ENCODE measurements around the gene ROR2.

Gene ROR2

DNA sequence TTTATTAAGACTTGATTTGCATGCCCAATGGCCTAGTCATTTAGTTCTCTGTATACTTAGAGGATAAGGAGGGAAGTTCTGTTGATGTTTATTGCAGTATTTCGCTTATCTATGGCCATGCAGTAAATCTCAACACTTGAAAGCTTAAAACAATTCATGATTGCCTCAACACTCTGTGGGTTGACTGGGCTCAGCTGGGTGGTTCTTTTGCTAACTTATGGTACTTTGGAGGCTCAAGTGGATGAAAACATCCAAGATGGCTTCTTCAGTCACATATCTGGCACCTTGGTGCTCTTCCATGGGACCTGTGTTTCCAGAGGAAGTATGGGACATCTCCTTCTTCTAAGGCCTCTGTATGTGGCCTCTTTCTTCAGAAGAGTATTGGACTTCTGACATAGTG lies 10.3 kb upstream of the ROR2 start:
- no peak overlapping the region for H3K27ac Mint-ChIP-seq
- H3K9me3 Mint-ChIP-seq: peaks cover 11% of the 10 kb centered on the region
- no peak overlapping the region for H3K4me3 Mint-ChIP-seq
- no peaks in the 10 kb centered on the region for H3K36me3 Mint-ChIP-seq (ENCODE audit: low read depth)
- no peak for DNase-seq
- H3K27me3 Mint-ChIP-seq: peaks cover 13% of the 10 kb centered on the region
- H3K4me1 Mint-ChIP-seq (ENCODE audit: low read depth): no peaks in the 10 kb centered on the region

DNA sequence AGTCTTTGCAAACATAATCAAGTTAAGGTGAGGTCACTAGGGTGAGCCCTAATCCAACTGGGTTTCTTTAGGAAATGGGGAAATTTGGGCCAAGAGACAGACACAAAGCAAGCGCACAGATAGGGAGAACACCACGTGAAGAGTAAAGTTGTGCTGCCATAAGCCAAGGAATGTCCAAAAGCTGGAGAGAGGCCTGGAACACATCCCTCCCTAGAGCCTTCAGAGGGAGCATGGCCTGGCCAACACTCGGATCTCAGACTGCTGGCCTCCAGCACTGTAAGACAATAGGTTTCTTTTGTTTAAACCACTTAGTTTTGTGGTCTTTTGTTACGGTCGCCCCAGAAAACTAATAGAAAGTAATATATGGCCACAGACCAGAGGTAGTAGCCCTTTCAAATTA lies 8.1 kb upstream of the ROR2 start:
- H3K27ac Mint-ChIP-seq: no peak overlapping the region
- H3K27me3 Mint-ChIP-seq: peaks cover 31% of the 10 kb centered on the region
- H3K4me1 Mint-ChIP-seq (ENCODE audit: low read depth): no peaks in the 10 kb centered on the region
- no peak for DNase-seq
- no peaks in the 10 kb centered on the region for H3K36me3 Mint-ChIP-seq (ENCODE audit: low read depth)
- peaks cover 11% of the 10 kb centered on the region for H3K9me3 Mint-ChIP-seq
- no peak overlapping the region for H3K4me3 Mint-ChIP-seq

DNA sequence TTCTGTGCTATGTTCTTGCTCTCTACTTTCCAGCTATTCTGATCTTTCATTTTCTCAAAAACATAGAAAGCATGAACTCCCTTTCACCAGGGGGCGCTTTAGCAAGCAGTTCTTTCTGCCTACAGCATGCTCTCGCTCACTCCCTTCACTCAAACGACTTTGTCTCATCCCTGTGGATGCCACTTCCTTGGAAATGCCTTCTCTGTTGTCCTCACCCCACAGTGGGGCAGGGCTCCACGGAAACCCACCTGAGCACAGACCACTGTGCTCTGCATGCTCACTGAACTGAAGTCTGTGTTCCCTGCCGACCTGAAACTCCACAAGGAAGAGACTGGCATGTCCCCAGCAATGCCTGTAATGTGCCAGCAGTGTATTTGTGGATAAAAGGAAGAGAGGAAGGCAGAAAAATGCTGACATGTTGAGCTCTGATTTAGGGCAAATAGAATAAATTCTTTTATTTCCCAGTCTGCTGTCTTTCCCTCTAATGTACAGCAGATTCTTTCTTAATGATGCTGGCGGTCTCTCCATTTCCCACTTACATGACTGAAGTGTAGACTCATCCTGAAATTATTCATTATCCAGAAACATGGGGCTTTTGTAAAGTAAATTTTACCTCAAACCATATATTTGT lies 4.9 kb upstream of the ROR2 start:
- H3K4me1 Mint-ChIP-seq (ENCODE audit: low read depth): peaks cover 7% of the 10 kb centered on the region
- no peak overlapping the region for H3K27ac Mint-ChIP-seq
- no peak overlapping the region for H3K4me3 Mint-ChIP-seq
- H3K9me3 Mint-ChIP-seq: no peaks in the 10 kb centered on the region
- peaks cover 61% of the 10 kb centered on the region for H3K27me3 Mint-ChIP-seq
- no peak for DNase-seq
- no peaks in the 10 kb centered on the region for H3K36me3 Mint-ChIP-seq (ENCODE audit: low read depth)

DNA sequence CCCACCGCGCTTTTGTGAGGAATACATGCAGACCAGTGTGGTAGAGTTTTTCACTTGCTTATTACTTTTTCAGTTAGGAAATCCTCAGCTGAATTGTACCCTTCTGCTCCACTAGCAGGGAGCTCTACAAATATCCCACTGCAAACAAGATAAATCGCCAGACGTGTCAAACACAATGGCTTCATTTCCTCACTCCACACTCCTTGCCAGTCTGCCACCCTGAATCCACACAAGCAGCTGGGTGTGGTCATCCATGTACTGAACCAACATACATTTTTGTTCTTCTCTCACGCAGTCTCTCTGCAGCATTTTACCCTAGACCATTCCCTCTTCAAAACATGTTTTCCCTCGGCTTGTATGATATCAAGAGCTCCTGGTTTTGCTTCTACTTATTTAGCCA lies 3.7 kb upstream of the ROR2 start:
- H3K9me3 Mint-ChIP-seq: no peaks in the 10 kb centered on the region
- no peaks in the 10 kb centered on the region for H3K36me3 Mint-ChIP-seq (ENCODE audit: low read depth)
- no peak overlapping the region for H3K27ac Mint-ChIP-seq
- H3K4me3 Mint-ChIP-seq: no peak overlapping the region
- peaks cover 7% of the 10 kb centered on the region for H3K4me1 Mint-ChIP-seq (ENCODE audit: low read depth)
- H3K27me3 Mint-ChIP-seq: peaks cover 61% of the 10 kb centered on the region
- no peak for DNase-seq

DNA sequence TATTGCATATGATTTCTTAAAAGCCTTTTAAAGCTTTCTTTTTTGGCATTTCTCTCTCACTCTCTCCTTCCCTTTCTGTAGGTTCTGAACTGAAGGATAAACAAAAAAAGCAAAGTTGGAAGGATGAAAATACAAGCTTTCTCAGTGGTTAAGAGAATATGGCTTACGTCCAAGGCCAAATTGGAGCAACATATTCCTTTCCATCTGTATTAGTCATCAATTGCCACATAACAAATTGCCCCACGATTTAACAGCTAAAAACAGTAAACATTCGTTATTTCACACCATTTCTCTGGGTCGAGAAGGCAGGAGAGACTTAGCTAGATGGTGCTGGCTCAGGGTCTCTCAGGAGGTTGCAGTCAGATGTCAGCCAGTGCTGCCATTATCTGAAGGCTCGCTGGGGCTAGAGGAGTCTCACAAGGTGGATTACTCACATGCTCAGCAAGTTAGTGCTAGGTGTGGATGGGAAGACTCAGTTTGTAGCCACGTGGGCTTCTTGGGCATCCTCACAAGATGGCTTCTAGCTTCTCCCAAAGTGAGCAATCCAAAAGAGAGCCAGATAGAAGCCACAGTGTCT lies 2.0 kb upstream of the ROR2 start:
- H3K9me3 Mint-ChIP-seq: no peaks in the 10 kb centered on the region
- H3K4me1 Mint-ChIP-seq (ENCODE audit: low read depth): peaks cover 7% of the 10 kb centered on the region
- no peaks in the 10 kb centered on the region for H3K36me3 Mint-ChIP-seq (ENCODE audit: low read depth)
- H3K4me3 Mint-ChIP-seq: no peak overlapping the region
- DNase-seq: no peak
- peaks cover 73% of the 10 kb centered on the region for H3K27me3 Mint-ChIP-seq
- H3K27ac Mint-ChIP-seq: no peak overlapping the region

DNA sequence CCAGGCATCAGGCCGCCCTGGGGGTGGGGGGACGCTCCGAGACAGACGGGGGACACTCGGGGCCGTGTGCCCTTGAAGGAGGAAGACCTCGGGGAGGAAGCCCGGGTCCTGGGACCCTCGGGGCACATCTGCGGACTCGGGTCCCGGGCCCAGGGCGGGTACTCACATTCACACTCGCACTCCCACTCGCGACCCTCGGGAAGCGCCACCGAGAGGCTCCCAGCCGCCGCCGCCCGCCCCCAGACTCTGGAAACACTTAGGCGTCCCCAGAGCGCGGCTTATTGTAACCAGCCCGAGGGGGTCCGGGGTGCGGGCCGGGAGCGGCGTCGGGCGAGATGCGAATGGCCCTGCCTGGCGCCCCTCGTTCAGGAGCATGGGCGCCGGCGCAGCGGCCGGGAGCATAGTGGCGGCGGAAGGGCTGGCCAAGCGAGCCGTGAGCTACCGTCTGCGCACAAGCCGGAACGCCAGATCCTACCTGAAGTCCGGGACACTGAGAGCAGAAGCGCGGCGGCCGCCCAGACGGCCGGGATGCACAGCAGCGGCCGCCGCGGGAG lies 559 bp downstream of the ROR2 start:
- Mint-ChIP-seq H3K9me3 (no peaks in the 10 kb centered on the region), H3K36me3 (ENCODE audit: low read depth) (no peaks in the 10 kb centered on the region), H3K4me1 (ENCODE audit: low read depth) (peaks cover 7% of the 10 kb centered on the region), H3K27me3 (peaks cover 72% of the 10 kb centered on the region), H3K27ac (no peak overlapping the region), H3K4me3 (no peak overlapping the region)
- peak; percentile 33 for DNase-seq

DNA sequence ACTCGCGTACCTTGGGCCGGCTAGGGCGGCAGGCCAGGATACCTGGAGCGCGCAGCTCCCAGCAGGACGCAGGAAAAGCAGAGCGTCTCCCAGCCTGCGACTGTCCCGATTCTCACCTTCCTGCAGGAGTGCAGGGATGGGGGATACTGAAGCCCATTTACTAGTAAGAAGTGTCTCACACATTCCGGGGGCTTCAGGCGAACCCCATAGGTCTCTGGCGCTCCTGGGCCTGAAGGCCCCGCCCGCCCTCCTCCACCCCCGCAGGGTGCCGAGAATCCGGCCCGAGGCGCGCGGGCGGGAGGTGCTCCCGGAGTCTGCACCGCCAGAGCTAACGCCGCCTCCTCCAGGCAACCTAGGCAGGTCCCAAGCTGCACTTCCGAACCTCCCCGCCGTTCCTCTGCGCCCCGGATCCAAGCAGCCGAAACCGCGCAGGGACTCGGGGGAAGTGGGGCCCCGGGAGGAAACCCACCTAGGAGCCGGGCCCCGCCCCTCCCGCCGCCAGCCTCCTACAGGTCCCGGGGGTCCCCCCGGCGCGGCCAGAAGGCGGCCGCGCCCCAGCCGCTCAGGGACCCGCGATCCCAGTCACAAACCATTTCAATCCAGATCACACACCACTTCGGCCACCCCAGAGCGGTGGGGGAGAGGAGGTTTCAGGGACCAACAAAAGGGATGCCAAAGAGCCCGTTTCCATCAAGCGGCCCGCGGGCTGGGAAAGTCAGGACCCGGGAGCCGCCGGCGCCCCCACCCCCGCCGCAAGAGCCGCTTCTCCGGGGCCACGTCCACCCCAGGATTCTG lies 1.2 kb downstream of the ROR2 start:
- DNase-seq: peak; percentile 41
- Mint-ChIP-seq H3K27ac (no peak overlapping the region), H3K27me3 (peaks cover 72% of the 10 kb centered on the region), H3K36me3 (ENCODE audit: low read depth) (no peaks in the 10 kb centered on the region), H3K4me3 (no peak overlapping the region), H3K9me3 (no peaks in the 10 kb centered on the region), H3K4me1 (ENCODE audit: low read depth) (peaks cover 7% of the 10 kb centered on the region)

DNA sequence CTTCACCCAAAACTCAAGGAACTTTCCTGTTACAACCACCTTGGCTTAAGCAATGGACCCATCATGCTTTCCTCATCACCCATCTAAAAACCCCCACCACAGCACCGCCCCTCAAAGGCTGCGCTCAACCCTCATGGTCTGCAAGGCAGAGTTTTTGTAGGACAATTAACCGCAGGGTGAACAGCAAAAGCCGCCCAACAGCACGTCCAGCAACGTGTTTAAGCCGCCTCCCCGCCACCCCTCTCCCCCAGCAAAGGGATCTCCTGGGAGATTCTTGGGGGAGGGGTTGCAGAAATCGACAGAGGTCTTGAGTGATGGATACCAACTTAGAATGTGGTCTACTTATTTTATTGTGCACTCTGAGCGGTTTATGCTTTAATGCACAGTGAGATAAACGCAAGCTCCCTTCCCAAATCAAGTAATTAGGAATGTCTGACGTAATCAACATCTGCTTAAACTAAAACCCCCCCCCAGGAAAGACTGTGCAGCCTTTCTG lies 1.9 kb downstream of the ROR2 start:
- H3K36me3 Mint-ChIP-seq (ENCODE audit: low read depth): no peaks in the 10 kb centered on the region
- H3K27ac Mint-ChIP-seq: no peak overlapping the region
- H3K9me3 Mint-ChIP-seq: no peaks in the 10 kb centered on the region
- no peak for DNase-seq
- peaks cover 72% of the 10 kb centered on the region for H3K27me3 Mint-ChIP-seq
- no peak overlapping the region for H3K4me3 Mint-ChIP-seq
- peaks cover 7% of the 10 kb centered on the region for H3K4me1 Mint-ChIP-seq (ENCODE audit: low read depth)

DNA sequence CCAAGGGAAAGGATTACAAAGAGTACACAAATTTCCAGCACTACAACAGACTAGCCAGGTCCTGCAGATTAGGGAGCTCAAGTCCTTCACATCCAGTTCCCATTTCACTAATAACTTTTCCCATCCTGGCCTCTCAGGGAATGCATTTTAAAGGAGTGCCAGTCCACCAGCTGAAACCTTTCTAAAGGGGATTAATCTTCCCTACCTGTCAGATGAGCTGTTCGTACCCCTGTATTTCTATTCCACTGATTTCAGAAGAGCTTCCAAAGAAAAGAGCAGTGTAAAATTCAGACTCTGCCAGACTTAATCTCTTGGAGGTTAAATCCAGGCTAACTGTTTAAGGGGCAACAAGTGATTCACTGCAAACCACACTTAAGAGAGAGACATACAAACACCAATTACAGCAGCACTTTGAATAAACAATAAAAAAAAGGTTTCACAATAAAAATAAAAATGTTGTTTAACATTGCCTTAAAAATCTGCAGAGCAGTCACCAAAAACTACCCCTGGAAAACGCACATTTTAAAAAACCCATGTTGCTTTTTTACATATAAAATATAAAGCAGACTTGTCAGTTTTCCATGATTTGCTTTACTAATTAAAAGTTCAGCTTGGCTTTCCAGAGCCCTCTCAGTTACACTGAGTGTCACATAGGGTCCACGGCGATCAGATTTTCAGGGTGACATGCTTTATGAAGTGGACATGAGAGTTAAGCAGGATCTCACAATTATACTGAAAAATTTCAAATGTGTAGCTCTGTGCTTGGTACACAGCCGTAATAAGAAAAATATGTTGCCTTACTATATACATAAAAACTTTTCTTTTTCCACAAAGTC lies 3.2 kb downstream of the ROR2 start:
- Mint-ChIP-seq H3K27ac (no peak overlapping the region), H3K27me3 (peaks cover 70% of the 10 kb centered on the region), H3K4me1 (ENCODE audit: low read depth) (peaks cover 7% of the 10 kb centered on the region), H3K4me3 (no peak overlapping the region), H3K9me3 (no peaks in the 10 kb centered on the region), H3K36me3 (ENCODE audit: low read depth) (no peaks in the 10 kb centered on the region)
- no peak for DNase-seq

DNA sequence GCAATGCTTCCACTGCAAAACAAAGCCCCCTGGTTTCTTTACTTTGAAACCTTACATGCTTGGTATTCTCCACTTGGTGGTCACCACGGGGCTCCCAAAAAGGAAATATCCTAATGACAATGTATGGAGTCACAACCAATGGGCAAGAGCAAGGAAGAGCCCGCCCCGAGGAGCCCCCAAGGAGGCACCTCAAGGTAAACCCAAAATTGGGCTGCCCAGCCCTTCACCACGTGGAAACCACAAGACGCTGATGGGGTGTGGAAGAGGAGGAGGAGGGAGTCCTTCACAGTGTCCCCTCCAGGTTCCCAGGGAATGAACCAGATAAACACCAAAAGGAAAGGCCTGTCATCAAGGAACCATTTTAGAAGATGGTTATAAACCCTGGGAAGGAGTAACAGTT lies 3.8 kb downstream of the ROR2 start:
- peaks cover 7% of the 10 kb centered on the region for H3K4me1 Mint-ChIP-seq (ENCODE audit: low read depth)
- H3K9me3 Mint-ChIP-seq: no peaks in the 10 kb centered on the region
- no peaks in the 10 kb centered on the region for H3K36me3 Mint-ChIP-seq (ENCODE audit: low read depth)
- H3K27me3 Mint-ChIP-seq: peaks cover 63% of the 10 kb centered on the region
- no peak overlapping the region for H3K4me3 Mint-ChIP-seq
- H3K27ac Mint-ChIP-seq: no peak overlapping the region
- no peak for DNase-seq

DNA sequence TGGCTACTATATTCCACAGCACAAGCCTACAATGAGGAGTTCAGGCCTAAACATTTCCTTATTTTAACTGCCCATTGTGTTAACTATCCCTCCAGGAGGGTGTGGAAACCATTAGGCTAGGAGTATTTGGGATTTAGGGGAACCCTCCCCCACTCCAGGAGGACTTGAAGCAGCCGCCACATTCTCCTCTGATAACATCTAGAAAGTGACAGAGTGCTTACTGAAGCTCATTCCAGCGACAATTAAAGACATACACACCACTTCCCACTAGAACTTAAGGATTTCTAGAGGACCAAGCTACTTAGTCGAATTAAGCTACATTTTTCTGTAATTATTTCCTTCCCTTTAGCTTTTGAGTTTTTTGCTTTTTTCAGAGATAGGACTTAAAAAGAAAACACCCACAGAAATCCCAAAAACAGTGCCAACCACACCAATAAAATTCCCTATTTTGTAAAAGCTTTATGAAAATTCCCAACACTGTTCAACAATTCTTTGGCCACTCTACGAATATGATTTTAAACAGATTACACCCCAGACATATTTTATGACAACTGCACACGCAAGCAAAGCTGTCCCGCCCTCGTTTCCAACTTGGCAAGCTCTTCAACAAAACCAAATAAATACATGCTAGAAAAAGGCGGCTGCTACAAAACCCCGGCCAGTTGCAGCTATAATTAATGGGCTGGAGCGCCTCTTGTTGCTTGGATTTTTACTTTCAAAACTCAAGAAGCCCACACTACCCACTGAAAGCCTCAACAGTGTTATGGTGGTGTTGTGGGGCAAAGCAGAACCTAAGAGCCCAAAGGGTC lies 4.5 kb downstream of the ROR2 start:
- DNase-seq: no peak
- Mint-ChIP-seq H3K4me3 (no peak overlapping the region), H3K27me3 (peaks cover 56% of the 10 kb centered on the region), H3K9me3 (no peaks in the 10 kb centered on the region), H3K27ac (no peak overlapping the region), H3K36me3 (ENCODE audit: low read depth) (no peaks in the 10 kb centered on the region), H3K4me1 (ENCODE audit: low read depth) (peaks cover 2% of the 10 kb centered on the region)

DNA sequence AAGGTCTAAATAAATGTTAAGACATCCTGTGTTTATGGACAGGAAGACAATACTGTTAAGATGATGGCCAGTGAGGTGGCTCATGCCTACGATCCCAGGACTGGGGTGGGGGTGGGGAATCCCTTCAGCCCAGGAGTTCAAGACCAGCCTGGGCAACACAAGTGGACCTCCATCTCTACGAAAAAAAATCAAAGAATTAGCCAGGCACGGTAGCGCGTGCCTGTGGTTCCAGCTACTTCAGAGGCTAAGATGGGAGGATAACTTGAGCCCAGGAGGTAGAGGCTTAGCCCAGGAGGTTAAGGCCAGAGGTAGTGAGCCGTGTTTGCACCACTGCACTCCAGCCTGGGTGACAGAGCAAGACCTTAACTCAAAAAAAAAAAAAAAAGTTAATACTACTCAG lies 5.3 kb downstream of the ROR2 start:
- no peak for DNase-seq
- Mint-ChIP-seq H3K4me1 (ENCODE audit: low read depth) (no peaks in the 10 kb centered on the region), H3K27ac (no peak overlapping the region), H3K4me3 (no peak overlapping the region), H3K9me3 (no peaks in the 10 kb centered on the region), H3K36me3 (ENCODE audit: low read depth) (no peaks in the 10 kb centered on the region), H3K27me3 (peaks cover 53% of the 10 kb centered on the region)

DNA sequence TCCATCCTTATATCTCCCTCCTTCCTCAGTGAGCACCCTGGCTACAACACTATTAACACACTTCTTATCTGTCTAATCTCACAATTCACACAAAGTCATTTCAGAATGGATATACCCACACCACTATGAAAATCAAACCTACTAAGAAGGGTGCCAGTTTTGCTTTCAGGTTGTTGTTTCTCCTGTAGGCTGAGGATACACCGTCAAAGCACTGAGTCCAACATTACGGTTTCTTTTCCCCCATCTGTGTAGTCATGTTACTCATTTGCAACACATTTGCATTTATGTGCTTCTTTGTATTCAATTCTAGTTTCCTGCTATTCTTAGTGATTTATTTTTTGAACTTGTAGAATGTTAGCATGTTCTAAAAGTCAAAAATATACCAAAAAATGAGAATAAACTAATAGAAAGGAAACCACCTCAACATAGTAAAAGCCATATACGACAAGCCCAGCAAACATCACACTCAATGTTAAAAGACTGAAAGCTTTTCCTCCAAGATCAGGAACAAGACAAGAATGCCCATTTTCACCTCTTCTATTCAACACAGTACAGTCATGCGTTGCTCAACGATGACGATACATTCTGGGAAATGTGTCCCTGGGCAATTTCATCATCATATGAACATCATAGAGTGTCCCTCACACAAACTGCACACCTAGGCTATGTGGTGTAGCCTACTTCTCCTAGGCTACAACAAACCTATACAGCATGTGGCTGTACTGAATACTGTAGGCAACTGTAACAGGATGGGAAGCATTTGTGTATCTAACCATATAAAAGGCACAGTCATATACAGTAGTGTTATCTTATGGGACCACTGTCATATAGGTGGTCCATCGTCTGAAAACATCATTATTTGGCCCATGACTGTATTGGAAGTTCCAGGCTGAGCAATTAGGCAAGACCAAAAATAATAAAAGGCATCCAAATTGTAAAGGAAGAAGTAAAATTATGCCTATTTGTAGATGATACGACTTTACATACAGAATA lies 6.3 kb downstream of the ROR2 start:
- Mint-ChIP-seq H3K27ac (no peak overlapping the region), H3K4me1 (ENCODE audit: low read depth) (no peaks in the 10 kb centered on the region), H3K36me3 (ENCODE audit: low read depth) (no peaks in the 10 kb centered on the region), H3K9me3 (no peaks in the 10 kb centered on the region), H3K4me3 (no peak overlapping the region), H3K27me3 (peaks cover 53% of the 10 kb centered on the region)
- no peak for DNase-seq
